ENCODE data around the gene XIRP2.

Gene XIRP2

DNA sequence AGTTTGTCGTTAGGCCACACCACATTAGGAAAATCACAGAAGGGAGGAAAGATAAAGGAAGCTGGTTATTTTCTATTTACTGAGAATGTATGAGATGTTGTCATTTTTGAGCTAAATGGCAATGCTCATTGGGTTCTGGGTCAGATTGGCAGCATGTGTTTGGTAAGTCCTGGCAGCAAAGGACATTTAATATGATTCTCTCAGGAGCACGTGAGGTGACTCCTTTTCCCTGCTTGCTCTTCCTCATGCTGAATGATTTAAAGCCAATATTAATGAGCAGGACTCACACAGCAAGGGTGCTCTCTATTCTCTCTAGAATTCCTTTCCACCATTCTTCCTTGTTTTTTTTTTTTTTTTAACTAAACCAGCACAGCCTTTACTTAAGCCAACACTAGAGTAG, 298.2 kb downstream of the XIRP2 start:
- no peak for DNase-seq (ENCODE audit: low read depth)
- no peak for TF ChIP-seq MYC (IDR thresholded peaks at IDR 0.05; ENCODE audit: low read depth, low read length)
- TF ChIP-seq, protein P1, sequence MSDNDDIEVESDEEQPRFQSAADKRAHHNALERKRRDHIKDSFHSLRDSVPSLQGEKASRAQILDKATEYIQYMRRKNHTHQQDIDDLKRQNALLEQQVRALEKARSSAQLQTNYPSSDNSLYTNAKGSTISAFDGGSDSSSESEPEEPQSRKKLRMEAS (IDR thresholded peaks at IDR 0.05; ENCODE audit: low read depth, low read length), result no peak
- TF ChIP-seq, protein P2, sequence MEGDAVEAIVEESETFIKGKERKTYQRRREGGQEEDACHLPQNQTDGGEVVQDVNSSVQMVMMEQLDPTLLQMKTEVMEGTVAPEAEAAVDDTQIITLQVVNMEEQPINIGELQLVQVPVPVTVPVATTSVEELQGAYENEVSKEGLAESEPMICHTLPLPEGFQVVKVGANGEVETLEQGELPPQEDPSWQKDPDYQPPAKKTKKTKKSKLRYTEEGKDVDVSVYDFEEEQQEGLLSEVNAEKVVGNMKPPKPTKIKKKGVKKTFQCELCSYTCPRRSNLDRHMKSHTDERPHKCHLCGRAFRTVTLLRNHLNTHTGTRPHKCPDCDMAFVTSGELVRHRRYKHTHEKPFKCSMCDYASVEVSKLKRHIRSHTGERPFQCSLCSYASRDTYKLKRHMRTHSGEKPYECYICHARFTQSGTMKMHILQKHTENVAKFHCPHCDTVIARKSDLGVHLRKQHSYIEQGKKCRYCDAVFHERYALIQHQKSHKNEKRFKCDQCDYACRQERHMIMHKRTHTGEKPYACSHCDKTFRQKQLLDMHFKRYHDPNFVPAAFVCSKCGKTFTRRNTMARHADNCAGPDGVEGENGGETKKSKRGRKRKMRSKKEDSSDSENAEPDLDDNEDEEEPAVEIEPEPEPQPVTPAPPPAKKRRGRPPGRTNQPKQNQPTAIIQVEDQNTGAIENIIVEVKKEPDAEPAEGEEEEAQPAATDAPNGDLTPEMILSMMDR (IDR thresholded peaks at IDR 0.05; ENCODE audit: low read depth, low read length), result no peak
- no peak for TF ChIP-seq POLR2A (IDR thresholded peaks at IDR 0.05; ENCODE audit: extremely low read depth, insufficient read length)
- H3K4me3 ChIP-seq (ENCODE audit: low read depth, low read length), result no peak overlapping the region

DNA sequence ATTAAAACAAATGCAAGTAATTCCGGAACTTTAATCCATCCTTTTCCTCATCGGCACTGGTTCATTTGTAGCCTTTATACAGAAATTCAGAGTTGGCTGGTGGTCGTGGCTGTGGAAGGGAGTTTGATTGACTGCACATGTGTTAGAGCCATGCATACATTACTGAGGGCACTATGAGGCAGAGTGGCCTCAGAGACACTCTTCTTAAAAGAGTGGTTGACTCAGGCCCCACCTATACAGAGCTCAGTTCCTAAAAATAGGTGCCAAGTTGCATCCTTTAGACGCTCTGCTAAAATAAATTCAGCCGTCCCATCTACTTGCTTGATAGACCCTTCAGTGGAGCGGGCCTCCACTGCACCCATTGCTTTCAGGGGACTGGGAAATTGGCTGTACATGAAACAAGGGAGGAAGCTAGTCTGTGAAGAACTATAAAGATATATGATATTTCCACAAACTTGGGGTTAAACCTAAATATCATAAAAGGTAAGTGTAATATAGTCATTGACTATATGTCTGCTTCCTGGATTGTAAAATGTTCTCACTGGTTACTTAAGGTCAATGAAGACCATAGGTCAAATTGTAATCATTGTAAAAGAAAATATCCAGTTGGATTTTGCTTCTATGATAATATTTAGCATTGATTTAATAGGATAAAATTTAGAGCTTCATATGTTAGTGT, 298.9 kb downstream of the XIRP2 start:
- no peak overlapping the region for H3K4me3 ChIP-seq (ENCODE audit: low read depth, low read length)
- DNase-seq (ENCODE audit: low read depth), result no peak
- TF ChIP-seq MYC (IDR thresholded peaks at IDR 0.05; ENCODE audit: low read depth, low read length) (no peak), POLR2A (IDR thresholded peaks at IDR 0.05; ENCODE audit: extremely low read depth, insufficient read length) (no peak)
- TF ChIP-seq, protein P1 (IDR thresholded peaks at IDR 0.05; ENCODE audit: low read depth, low read length), result no peak
- TF ChIP-seq, protein P2 (IDR thresholded peaks at IDR 0.05; ENCODE audit: low read depth, low read length), result no peak

DNA sequence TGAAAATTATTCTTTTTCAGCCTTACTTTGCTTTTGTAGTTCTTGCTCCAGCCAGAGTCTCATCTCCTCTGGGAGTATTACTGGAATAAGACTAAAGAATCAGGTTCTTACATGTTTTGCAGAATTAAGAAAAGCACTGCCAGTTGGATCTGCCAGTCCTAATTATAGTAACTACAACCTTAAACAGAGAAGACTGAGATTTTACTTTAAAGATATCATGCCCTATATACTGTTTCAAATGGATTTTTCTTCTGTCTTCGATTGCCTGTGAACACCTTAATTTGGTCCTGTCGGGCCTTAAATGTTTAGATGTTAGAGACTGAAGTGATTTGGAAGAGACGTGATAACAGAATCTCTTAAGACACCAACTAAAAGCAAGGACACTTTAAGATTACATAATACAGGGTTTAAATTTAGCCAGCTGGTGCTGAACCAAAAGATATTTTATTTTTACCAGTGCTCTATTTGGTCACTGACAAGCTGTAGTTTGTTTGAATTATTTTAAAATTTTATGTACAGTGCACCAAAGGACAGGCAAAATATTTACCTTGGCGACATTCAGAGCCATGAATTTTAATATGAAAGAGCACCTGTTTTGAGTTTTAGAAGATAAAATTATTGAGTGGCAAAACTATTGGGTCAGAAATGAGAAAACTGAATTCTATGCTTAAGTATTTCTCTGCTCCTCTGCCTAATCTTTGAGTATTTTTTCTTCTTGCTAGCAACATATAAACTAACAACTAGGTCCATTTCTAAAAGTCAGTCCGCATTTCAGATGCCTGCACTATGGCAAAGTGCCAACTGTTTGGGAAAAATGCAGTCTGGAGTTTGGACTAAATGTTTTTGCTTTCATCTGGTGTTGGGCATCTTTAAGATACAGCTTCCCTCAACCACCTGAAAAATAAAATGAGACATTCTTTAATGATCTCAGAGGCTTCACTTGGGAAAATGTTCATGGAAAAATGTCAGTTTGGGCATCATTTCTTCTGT, 300.0 kb downstream of the XIRP2 start:
- TF ChIP-seq POLR2A (IDR thresholded peaks at IDR 0.05; ENCODE audit: extremely low read depth, insufficient read length) (no peak), MYC (IDR thresholded peaks at IDR 0.05; ENCODE audit: low read depth, low read length) (no peak)
- TF ChIP-seq, protein P2 (IDR thresholded peaks at IDR 0.05; ENCODE audit: low read depth, low read length), result no peak
- TF ChIP-seq, protein P1 (IDR thresholded peaks at IDR 0.05; ENCODE audit: low read depth, low read length), result no peak
- no peak overlapping the region for H3K4me3 ChIP-seq (ENCODE audit: low read depth, low read length)
- DNase-seq (ENCODE audit: low read depth), result no peak

DNA sequence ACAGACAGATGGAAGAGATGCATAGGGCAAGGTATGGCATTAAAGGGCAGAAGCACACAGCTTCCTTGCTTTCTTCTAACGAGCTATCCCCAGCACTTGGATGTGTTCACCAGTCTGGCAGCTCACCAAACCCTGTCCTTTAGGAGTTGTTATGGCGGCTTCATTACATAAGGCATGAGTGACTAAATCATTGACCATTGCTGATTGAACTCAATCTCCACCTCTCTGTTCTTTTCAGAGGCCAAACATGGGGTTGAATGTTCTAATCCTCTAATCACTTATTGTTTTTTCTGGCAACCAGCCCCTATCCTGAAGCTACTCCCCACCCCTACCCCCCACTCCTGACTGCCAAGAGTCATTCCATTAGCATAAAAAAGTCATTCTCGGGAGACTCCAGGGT, 301.8 kb downstream of the XIRP2 start:
- no peak for DNase-seq (ENCODE audit: low read depth)
- TF ChIP-seq, protein P2 (IDR thresholded peaks at IDR 0.05; ENCODE audit: low read depth, low read length), result no peak
- no peak for TF ChIP-seq MYC (IDR thresholded peaks at IDR 0.05; ENCODE audit: low read depth, low read length)
- no peak for TF ChIP-seq POLR2A (IDR thresholded peaks at IDR 0.05; ENCODE audit: extremely low read depth, insufficient read length)
- TF ChIP-seq, protein P1 (IDR thresholded peaks at IDR 0.05; ENCODE audit: low read depth, low read length), result no peak
- H3K4me3 ChIP-seq (ENCODE audit: low read depth, low read length), result no peak overlapping the region

DNA sequence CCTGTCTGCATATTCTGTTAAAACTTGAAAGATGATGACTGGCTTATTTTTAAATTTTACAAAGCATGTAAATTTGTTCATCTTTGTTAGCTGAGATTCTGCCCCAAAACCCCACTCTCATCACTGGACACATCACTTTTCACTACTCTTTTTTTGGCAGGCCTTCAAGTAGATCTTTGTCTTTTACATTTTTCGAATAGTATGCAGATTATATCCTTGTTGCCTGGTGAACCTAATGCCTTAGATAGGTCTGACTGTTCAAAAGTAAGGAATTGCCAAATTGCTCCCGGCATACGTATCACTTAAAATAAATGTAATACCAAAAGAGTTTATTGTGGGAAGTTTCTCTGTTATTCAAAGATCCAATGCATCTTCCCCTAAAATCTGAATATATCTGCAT, 303.3 kb downstream of the XIRP2 start:
- TF ChIP-seq, protein P1 (IDR thresholded peaks at IDR 0.05; ENCODE audit: low read depth, low read length), result no peak
- TF ChIP-seq POLR2A (IDR thresholded peaks at IDR 0.05; ENCODE audit: extremely low read depth, insufficient read length) (no peak), MYC (IDR thresholded peaks at IDR 0.05; ENCODE audit: low read depth, low read length) (no peak)
- TF ChIP-seq, protein P2 (IDR thresholded peaks at IDR 0.05; ENCODE audit: low read depth, low read length), result no peak
- H3K4me3 ChIP-seq (ENCODE audit: low read depth, low read length), result no peak overlapping the region
- DNase-seq (ENCODE audit: low read depth), result no peak
